Mucosa of descending colon (tissue), 3 donors: ENCODE results near the gene MAN1B1. TPM values are rescaled to one million over a fixed set of nuclear protein-coding genes. Genes with fewer than 3 reads are reported as not detected.

Experiments
- ATAC-seq: fragments of 200-7000 bp; cut with Tn5 transposase; one replicate; pipeline ENCODE4 v1.9.1; 2020; ENCODE audit warnings: mild to moderate bottlenecking, moderate library complexity
- DNase-seq, 3 donors: peaks; one replicate each; pipeline ENCODE4 v3.0.0-alpha.2; 2020
- H3K36me3 ChIP-seq: fragments of 200-600 bp; one replicate; pipeline ENCODE4 v1.8.0; 2021; ENCODE audit warnings: low read depth, mild to moderate bottlenecking
- H3K4me1 ChIP-seq: fragments of 200-600 bp; one replicate; pipeline ENCODE4 v1.8.0; 2021; ENCODE audit warnings: low read depth, mild to moderate bottlenecking
- H3K4me3 ChIP-seq: fragments of 200-600 bp; one replicate; pipeline ENCODE4 v1.8.0; 2021; ENCODE audit warnings: mild to moderate bottlenecking
- H3K9me3 ChIP-seq: fragments of 200-600 bp; one replicate; pipeline ENCODE4 v1.8.0; 2021; ENCODE audit warnings: mild to moderate bottlenecking
- intact Hi-C, 2 donors: fragments of 100-400 bp; cut with DNase I in 1 of 2; cut with micrococcal nuclease in 1 of 2; formaldehyde crosslinking; loops; one replicate each; pipeline versions ENCODE4 v1.11.0 to v1.11.1; 2022; cut with DNase I, micrococcal nuclease
- total RNA-seq, 3 donors: library from RNA; stranded (reverse); fragmentation: NEBNext Ultra II Directional in 2 of 3; extraction: Animal tissue kit (Norgen Biotek cat#: 25700) in 2 of 3; gene quantifications; one replicate each; pipeline versions ENCODE4 v1.2.1 to v1.2.4, GENCODE V29; 2021 to 2023
- TF ChIP-seq, protein P1 (sequence below): fragments of 200-600 bp; IDR thresholded peaks from one replicate; pipeline ENCODE4 v1.8.0; 2022; ENCODE audit warnings: antibody characterized with exemption, mild to moderate bottlenecking
- donor health status: DM: no; HTN: no; CAD: no; lungs with moderate emphysema.
- donor health status: DM: no; HTN: no; CAD: no.
- donor health status: DM: no; HTN: yes; CAD: no.

MAN1B1 gene
- total RNA-seq, 3 donors from 2014 or later, result 36.1 to 55.4 (median 52.7) TPM

- Histone ChIP-seq H3K9me3 (no peaks in the 10 kb centered on the region), H3K36me3 (no peaks in the 10 kb centered on the region), H3K4me1 (peaks cover 17% of the 10 kb centered on the region), H3K4me3 (no peak overlapping the region)
- TF ChIP-seq, protein P1, sequence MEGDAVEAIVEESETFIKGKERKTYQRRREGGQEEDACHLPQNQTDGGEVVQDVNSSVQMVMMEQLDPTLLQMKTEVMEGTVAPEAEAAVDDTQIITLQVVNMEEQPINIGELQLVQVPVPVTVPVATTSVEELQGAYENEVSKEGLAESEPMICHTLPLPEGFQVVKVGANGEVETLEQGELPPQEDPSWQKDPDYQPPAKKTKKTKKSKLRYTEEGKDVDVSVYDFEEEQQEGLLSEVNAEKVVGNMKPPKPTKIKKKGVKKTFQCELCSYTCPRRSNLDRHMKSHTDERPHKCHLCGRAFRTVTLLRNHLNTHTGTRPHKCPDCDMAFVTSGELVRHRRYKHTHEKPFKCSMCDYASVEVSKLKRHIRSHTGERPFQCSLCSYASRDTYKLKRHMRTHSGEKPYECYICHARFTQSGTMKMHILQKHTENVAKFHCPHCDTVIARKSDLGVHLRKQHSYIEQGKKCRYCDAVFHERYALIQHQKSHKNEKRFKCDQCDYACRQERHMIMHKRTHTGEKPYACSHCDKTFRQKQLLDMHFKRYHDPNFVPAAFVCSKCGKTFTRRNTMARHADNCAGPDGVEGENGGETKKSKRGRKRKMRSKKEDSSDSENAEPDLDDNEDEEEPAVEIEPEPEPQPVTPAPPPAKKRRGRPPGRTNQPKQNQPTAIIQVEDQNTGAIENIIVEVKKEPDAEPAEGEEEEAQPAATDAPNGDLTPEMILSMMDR, result no peak
- intact Hi-C loops, result no loop called here
- ATAC-seq (peak; percentile 80), DNase-seq (peak; percentile 58 to 73 (median 73))
Observed at GRCh38 chr9:137078701-137079400, 7.9 kb upstream of the MAN1B1 start.

GRCh38 chr9:137079401-137079787 lies 7.4 kb upstream of the MAN1B1 start:
- ATAC-seq (no peak), DNase-seq (no peak)
- intact Hi-C loops, result no loop called here
- Histone ChIP-seq H3K4me1 (peaks cover 17% of the 10 kb centered on the region), H3K36me3 (no peaks in the 10 kb centered on the region), H3K4me3 (no peak overlapping the region), H3K9me3 (no peaks in the 10 kb centered on the region)
- TF ChIP-seq, protein P1, result no peak

DNA sequence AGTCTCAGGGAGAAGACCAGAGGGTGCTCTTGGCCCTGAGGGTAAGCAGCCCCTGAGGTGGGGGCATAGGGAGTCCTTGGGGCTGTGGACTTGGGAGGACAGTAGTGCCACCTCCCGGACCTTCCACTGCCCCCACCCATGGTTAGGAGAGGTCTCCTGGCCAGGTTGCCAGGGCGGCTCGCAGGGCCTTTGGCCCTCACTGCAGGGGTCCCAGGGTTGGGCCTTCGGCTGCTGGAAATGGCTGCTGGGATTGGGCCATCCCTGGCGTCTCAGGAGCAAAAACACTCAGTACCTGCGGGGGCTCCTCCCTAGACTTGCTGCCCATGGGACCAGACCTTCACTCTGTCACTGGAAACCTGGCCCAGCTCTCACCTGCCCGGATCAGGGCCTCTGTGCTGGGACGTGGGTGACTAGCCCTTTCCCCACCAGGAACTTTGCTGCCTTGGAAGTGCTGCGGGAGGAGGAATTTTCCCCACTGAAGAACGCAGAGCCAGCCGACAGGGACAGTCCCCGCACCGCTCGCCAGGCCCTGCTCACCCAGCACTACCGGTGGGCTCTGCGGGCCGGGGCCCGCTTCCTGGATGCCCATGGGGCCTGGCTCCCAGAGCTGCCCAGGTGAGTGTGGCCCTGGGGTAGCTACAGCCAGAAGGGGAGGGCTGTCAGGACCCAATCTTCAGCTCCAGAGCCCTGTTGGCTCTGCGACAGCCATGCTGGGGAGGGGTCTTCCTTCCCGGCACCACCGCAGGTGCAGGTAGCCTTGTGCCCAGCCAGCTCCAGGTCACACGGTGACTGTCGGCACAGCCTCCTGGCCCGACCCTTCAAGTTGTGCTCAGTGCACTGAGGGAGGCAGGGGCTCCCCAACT lies 6.3 kb upstream of the MAN1B1 start:
- Histone ChIP-seq H3K9me3 (no peaks in the 10 kb centered on the region), H3K4me3 (no peak overlapping the region), H3K4me1 (peaks cover 23% of the 10 kb centered on the region), H3K36me3 (no peaks in the 10 kb centered on the region)
- DNase-seq (peak in 1 of 3 donors; percentile 48), ATAC-seq (no peak)
- TF ChIP-seq, protein P1, result no peak
- intact Hi-C loops, result no loop called here

DNA sequence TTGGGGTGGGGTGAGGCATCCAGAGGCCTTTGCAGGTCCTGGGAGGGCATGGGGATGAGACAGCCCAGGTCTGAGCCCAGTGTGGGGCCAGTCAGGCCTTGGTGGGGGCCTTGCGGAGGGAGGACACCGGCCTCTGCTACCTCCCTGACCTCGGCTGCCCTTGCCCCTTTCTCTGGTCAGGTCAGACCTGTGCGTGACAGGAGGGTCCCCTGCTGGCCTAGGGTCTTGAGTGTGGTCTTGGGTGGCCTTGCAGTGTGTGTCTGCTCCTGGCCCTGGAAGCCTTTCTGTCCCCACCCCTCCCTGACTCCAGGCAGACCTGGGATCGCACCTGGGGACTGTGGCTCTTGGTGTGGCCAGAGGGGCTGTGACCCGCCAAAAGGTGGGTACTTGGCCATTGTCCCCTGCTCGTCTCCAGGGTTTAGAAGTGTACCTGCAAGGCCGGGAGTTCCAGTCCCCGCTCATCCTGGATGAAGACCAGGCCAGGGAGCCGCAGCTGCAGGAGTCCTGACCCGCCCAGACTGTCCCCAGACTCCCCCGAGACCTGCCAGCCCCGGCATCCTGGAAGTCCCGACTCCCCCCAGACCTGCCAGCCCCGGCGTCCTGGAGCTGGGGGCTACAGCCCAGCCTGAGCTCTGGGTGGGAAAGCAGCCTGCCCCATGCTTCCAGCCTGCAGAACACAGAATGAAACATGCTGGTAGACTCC lies 4.4 kb upstream of the MAN1B1 start:
- Histone ChIP-seq H3K9me3 (no peaks in the 10 kb centered on the region), H3K36me3 (peaks cover 5% of the 10 kb centered on the region), H3K4me3 (no peak overlapping the region), H3K4me1 (peaks cover 28% of the 10 kb centered on the region)
- ATAC-seq (no peak), DNase-seq (peak in 1 of 3 donors; percentile 55)
- TF ChIP-seq, protein P1, result no peak
- intact Hi-C loops, result no loop called here

GRCh38 chr9:137082925-137083290 lies 3.9 kb upstream of the MAN1B1 start:
- TF ChIP-seq, protein P1, result no peak
- ATAC-seq (no peak), DNase-seq (no peak)
- H3K9me3 ChIP-seq, result no peaks in the 10 kb centered on the region
- peaks cover 32% of the 10 kb centered on the region for H3K4me1 ChIP-seq
- no peak overlapping the region for H3K4me3 ChIP-seq
- peaks cover 5% of the 10 kb centered on the region for H3K36me3 ChIP-seq
- intact Hi-C loops, result no loop called here
